Mesothelial cell of epicardium (in vitro differentiated cells): ENCODE results near the gene C10orf67. TPM values are rescaled to one million over a fixed set of nuclear protein-coding genes. Genes with fewer than 3 reads are reported as not detected.
"Not testable (repeated sequence)": the region's sequence is repeated elsewhere in the genome, so short reads cannot be mapped to it uniquely, and the experiment has no call there.

Experiments
- DNase-seq, 2 experiments: peaks; one replicate each; pipeline ENCODE4 v3.0.0; 2021; ENCODE audit warnings: low spot score in 2 of 2; ENCODE audit not compliant: unreplicated experiment in 2 of 2
- H3K27ac Mint-ChIP-seq: 2 replicates; pipeline ENCODE4 v1.8.0; 2021; ENCODE audit warnings: mixed read lengths
- H3K27me3 Mint-ChIP-seq: 2 replicates; pipeline ENCODE4 v1.8.0; 2021; ENCODE audit warnings: low read depth, mixed read lengths
- H3K36me3 Mint-ChIP-seq: 2 replicates; pipeline ENCODE4 v1.8.0; 2021; ENCODE audit warnings: mixed read lengths
- H3K4me1 Mint-ChIP-seq: 2 replicates; pipeline ENCODE4 v1.8.0; 2021; ENCODE audit warnings: mixed read lengths
- H3K4me3 Mint-ChIP-seq: 2 replicates; pipeline ENCODE4 v1.8.0; 2021; ENCODE audit warnings: mild to moderate bottlenecking, moderate library complexity, mixed read lengths
- H3K9me3 Mint-ChIP-seq: 2 replicates; pipeline ENCODE4 v1.8.0; 2021; ENCODE audit warnings: mixed read lengths
- total RNA-seq: library from RNA; stranded (reverse); gene quantifications from 3 replicates; pipeline ENCODE4 v1.2.1, GENCODE V29; 2021
- TF ChIP-seq, protein P1 (sequence below): fragments of 200-600 bp; sonication (generic); IDR thresholded peaks from one replicate; pipeline ENCODE4 v1.5.0; 2021; ENCODE audit warnings: antibody characterized with exemption; ENCODE audit not compliant: unreplicated experiment

C10orf67 gene
- total RNA-seq, 1 donor from 2014 or later, result 0.11 TPM

GRCh38 chr10:23359692-23360380 is 15.2 kb upstream of the C10orf67 start:
- Mint-ChIP-seq H3K9me3 (no peaks in the 10 kb centered on the region), H3K36me3 (no peaks in the 10 kb centered on the region), H3K27ac (no peak overlapping the region), H3K27me3 (no peaks in the 10 kb centered on the region), H3K4me3 (no peak overlapping the region), H3K4me1 (no peaks in the 10 kb centered on the region)
- TF ChIP-seq, protein P1, sequence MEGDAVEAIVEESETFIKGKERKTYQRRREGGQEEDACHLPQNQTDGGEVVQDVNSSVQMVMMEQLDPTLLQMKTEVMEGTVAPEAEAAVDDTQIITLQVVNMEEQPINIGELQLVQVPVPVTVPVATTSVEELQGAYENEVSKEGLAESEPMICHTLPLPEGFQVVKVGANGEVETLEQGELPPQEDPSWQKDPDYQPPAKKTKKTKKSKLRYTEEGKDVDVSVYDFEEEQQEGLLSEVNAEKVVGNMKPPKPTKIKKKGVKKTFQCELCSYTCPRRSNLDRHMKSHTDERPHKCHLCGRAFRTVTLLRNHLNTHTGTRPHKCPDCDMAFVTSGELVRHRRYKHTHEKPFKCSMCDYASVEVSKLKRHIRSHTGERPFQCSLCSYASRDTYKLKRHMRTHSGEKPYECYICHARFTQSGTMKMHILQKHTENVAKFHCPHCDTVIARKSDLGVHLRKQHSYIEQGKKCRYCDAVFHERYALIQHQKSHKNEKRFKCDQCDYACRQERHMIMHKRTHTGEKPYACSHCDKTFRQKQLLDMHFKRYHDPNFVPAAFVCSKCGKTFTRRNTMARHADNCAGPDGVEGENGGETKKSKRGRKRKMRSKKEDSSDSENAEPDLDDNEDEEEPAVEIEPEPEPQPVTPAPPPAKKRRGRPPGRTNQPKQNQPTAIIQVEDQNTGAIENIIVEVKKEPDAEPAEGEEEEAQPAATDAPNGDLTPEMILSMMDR, result no peak
- DNase-seq, result no peak

DNA sequence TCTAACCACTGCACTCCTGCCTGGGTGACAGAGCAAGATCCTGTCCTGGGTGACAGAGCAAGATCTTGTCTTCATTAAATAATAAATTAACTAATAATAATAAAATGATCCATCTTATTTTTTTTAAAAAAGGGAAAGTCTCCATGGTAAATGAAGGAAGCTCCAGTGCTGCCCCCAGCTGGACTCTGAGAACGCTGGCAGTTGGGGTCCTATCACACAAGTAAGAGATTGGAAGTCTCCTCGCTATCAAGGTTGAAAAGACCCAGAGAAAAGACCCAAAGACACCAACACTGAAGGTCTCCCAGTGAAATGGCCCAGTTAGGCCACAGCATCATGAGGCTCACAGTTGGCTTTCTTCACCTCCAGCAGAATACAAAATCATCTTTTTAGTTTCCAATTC is 13.8 kb upstream of the C10orf67 start:
- no peaks in the 10 kb centered on the region for H3K36me3 Mint-ChIP-seq
- H3K27me3 Mint-ChIP-seq, result no peaks in the 10 kb centered on the region
- TF ChIP-seq, protein P1, result no peak
- no peak overlapping the region for H3K27ac Mint-ChIP-seq
- DNase-seq, result no peak
- H3K4me1 Mint-ChIP-seq, result no peaks in the 10 kb centered on the region
- no peaks in the 10 kb centered on the region for H3K9me3 Mint-ChIP-seq
- no peak overlapping the region for H3K4me3 Mint-ChIP-seq

- Mint-ChIP-seq H3K4me3 (no peak overlapping the region), H3K27me3 (peaks cover 5% of the 10 kb centered on the region), H3K9me3 (no peaks in the 10 kb centered on the region), H3K4me1 (no peaks in the 10 kb centered on the region), H3K36me3 (no peaks in the 10 kb centered on the region), H3K27ac (no peak overlapping the region)
- TF ChIP-seq, protein P1, result no peak
- no peak for DNase-seq
These were observed 10.2 kb upstream of the C10orf67 start for GRCh38 chr10:23354630-23355279.

DNA sequence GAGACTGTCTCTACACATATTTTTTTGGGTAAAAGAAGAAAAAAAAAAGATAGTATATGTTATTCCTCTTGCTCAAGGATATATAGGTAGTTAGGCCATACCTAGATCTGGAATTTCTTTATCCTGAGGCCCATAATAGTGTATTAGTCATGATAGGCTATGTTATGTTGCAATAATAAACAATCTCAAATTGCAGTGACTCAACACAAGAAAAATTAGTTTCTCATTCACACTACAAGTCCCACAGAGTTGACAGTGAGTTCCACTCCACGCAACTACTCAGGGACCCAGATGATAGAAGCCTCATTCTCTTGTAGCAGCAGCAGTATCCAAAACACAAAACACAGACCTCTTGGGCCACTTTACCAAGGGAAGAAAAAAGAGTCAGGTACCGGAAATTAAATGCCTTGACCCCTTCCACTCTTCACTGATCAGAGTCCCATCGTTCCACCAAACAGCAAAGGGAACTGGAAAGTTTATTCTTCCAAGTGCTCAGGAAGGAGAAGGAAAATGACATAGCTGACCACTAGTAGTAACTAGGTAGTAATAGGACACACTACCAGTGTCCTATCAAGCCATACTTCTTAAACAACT is 7.4 kb upstream of the C10orf67 start:
- no peak for DNase-seq
- no peaks in the 10 kb centered on the region for H3K9me3 Mint-ChIP-seq
- no peak overlapping the region for H3K27ac Mint-ChIP-seq
- no peaks in the 10 kb centered on the region for H3K36me3 Mint-ChIP-seq
- TF ChIP-seq, protein P1, result no peak
- H3K4me3 Mint-ChIP-seq, result no peak overlapping the region
- no peaks in the 10 kb centered on the region for H3K4me1 Mint-ChIP-seq
- H3K27me3 Mint-ChIP-seq, result peaks cover 10% of the 10 kb centered on the region

- not testable (repeated sequence) for H3K4me3 Mint-ChIP-seq, H3K36me3 Mint-ChIP-seq, DNase-seq, H3K27ac Mint-ChIP-seq, H3K9me3 Mint-ChIP-seq, H3K4me1 Mint-ChIP-seq
- peaks cover 10% of the 10 kb centered on the region for H3K27me3 Mint-ChIP-seq
These were observed 6.1 kb upstream of the C10orf67 start for GRCh38 chr10:23350706-23351105.

DNA sequence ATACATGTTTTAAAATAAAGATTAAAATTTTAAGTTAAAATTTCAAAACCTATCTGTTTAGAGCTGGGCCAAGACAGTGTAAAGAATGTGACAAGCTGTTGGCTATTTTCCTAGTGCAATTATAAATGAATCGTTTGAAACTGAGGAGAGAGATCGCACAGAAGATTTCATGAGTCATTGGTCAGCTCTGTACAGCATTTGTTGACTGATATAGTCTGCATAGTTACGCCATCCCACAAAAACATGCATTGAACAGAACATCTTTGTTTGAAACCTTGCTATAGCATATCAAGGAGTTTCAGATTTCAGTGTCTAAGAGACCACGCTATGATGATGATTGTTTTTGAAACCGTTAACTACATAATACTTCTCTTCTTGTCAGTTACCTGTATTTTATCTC is 1.3 kb upstream of the C10orf67 start:
- Mint-ChIP-seq H3K9me3 (no peaks in the 10 kb centered on the region), H3K4me3 (no peak overlapping the region), H3K4me1 (peaks cover 18% of the 10 kb centered on the region), H3K27ac (no peak overlapping the region), H3K36me3 (no peaks in the 10 kb centered on the region), H3K27me3 (peaks cover 42% of the 10 kb centered on the region)
- TF ChIP-seq, protein P1, result no peak
- DNase-seq, result no peak
